ENCODE results near the gene ACSL1. TPM values are rescaled to one million over a fixed set of nuclear protein-coding genes. Genes with fewer than 3 reads are reported as not detected.

The ACSL1 gene
- polyA plus RNA-seq, 2 of the 4 experiments (the other 2 are of a cell fraction) = 10.0 to 12.4 TPM

GRCh38 chr4:184762100-184762499 lies 63.7 kb downstream of the ACSL1 start:
- CTCF ChIA-PET = no interaction called here

GRCh38 chr4:184760681-184761080 lies 65.1 kb downstream of the ACSL1 start:
- Histone ChIP-seq H3K4me2 (no peak overlapping the region), H3K4me1 (no peaks in the 10 kb centered on the region), H3K9me3 (no peaks in the 10 kb centered on the region), H3K27ac (no peak overlapping the region), H3K4me3 (no peak overlapping the region)
- WGBS (ENCODE audit: missing lambda C conversion rate) = 79% methylated on average over 5 of the region's 5 CpGs
- FAIRE-seq (no peak), DNase-seq (ENCODE audit: low read depth in 1 of 2, low spot score in 1 of 2) (no peak), ATAC-seq (no peak)
- POLR2A ChIA-PET = no interaction called here
- TF ChIP-seq ZC3H11A (IDR thresholded peaks at IDR 0.05) = no peak
- no peak for TF ChIP-seq EP300 (IDR thresholded peaks at IDR 0.05)
- no peak for TF ChIP-seq PHF8 (IDR thresholded peaks at IDR 0.05; ENCODE audit: borderline replicate concordance, low read depth)
- TF ChIP-seq TP53 (CRISPR knock-in tag; IDR thresholded peaks at IDR 0.05) = no peak
- TF ChIP-seq CEBPB (IDR thresholded peaks at IDR 0.05) = no peak
- TF ChIP-seq PBX3 (IDR thresholded peaks at IDR 0.05) = no peak
- no peak for TF ChIP-seq ESRRA (IDR thresholded peaks at IDR 0.05; ENCODE audit: borderline replicate concordance, low read length)
- TF ChIP-seq CBX8 (IDR thresholded peaks at IDR 0.05) = no peak
- no peak for TF ChIP-seq CHD2 (IDR thresholded peaks at IDR 0.05; ENCODE audit: low read length, partially characterized antibody)
- no peak for TF ChIP-seq REST (IDR thresholded peaks at IDR 0.05)
- TF ChIP-seq NR3C1 (IDR thresholded peaks at IDR 0.05) = no peak
- CTCF ChIA-PET = no interaction called here

More at GRCh38 chr4:184762100-184762499, 63.7 kb downstream of the ACSL1 start:
- no peaks in the 10 kb centered on the region for H3K9me3 ChIP-seq
- no peak for ATAC-seq
- no peak for DNase-seq (ENCODE audit: low read depth in 1 of 2, low spot score in 1 of 2)
- H3K27ac ChIP-seq = no peak overlapping the region
- H3K4me3 ChIP-seq = no peak overlapping the region
- no peak for TF ChIP-seq SMC3 (IDR thresholded peaks at IDR 0.05)
- TF ChIP-seq TP53 (CRISPR knock-in tag; IDR thresholded peaks at IDR 0.05) = no peak
- TF ChIP-seq MAX (IDR thresholded peaks at IDR 0.05) = no peak
- no peak for TF ChIP-seq CBX2 (IDR thresholded peaks at IDR 0.05; ENCODE audit: borderline replicate concordance, low read depth)
- POLR2A ChIA-PET = no interaction called here
- no peaks in the 10 kb centered on the region for H3K4me1 ChIP-seq
- 85% methylated on average over 5 of the region's 5 CpGs for WGBS (ENCODE audit: missing lambda C conversion rate)
- H3K4me2 ChIP-seq = no peak overlapping the region
- no peak for FAIRE-seq

- Histone ChIP-seq H3K4me3 (no peak overlapping the region), H3K4me1 (no peaks in the 10 kb centered on the region), H3K27ac (no peak overlapping the region), H3K9me3 (no peaks in the 10 kb centered on the region), H3K4me2 (no peak overlapping the region)
- ATAC-seq (no peak), DNase-seq (ENCODE audit: low read depth in 1 of 2, low spot score in 1 of 2) (no peak), FAIRE-seq (no peak)
- ChIA-PET POLR2A (no interaction called here), CTCF (interaction anchor here (0.8 kb wide), 1 partner anchor 24 kb away, joined by 3 read pairs; the partner anchor contains the start of gene CENPU)
- 47% methylated on average over 2 of the region's 2 CpGs for WGBS (ENCODE audit: missing lambda C conversion rate)
- TF ChIP-seq REST (IDR thresholded peaks at IDR 0.05) (no peak), NR3C1 (IDR thresholded peaks at IDR 0.05) (no peak), HEYL (CRISPR knock-in tag; IDR thresholded peaks at IDR 0.05) (no peak), ELK1 (IDR thresholded peaks at IDR 0.05; ENCODE audit: low read depth, low read length) (no peak), ZC3H11A (IDR thresholded peaks at IDR 0.05) (no peak), EHF (CRISPR knock-in tag; IDR thresholded peaks at IDR 0.05) (no peak), RNF2 (IDR thresholded peaks at IDR 0.05; ENCODE audit: borderline replicate concordance, low read depth) (no peak), JUN (IDR thresholded peaks at IDR 0.05) (no peak), PHF8 (IDR thresholded peaks at IDR 0.05; ENCODE audit: borderline replicate concordance, low read depth) (no peak)
Measured at GRCh38 chr4:184757810-184758209, 68.0 kb downstream of the ACSL1 start.

Measured in A549 (cell line).